Hippocampal formation (tissue), 2 donors: ENCODE measurements around the gene AGR3.
A peak's percentile ranks its signal among the peaks of the same experiment; 100 is the strongest.

Source experiments
- DNase-seq, 2 donors: peaks; one replicate each; lab custom pipeline; 2025; lab: John Stamatoyannopoulos, UW

Gene AGR3

DNA sequence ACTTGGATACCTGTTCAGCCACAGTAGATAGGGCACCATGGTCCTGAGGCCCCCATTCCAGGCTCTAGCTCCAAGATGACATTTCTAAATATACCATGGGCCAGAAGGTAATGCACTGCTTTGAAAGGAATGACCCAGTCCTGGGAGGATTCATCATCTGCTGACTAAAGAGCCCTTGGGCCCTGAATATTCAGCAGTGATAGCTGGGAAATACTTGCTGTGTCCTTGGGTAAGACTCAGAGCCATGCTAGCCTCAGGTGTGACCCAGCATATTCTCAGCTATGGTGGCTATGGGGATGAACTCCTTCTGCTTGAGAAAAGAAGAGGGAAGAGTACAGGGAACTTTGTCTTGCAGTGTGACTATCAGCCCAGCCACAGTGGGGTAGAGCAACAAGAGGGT, 55.7 kb downstream of the AGR3 start:
- no peak for DNase-seq

DNA sequence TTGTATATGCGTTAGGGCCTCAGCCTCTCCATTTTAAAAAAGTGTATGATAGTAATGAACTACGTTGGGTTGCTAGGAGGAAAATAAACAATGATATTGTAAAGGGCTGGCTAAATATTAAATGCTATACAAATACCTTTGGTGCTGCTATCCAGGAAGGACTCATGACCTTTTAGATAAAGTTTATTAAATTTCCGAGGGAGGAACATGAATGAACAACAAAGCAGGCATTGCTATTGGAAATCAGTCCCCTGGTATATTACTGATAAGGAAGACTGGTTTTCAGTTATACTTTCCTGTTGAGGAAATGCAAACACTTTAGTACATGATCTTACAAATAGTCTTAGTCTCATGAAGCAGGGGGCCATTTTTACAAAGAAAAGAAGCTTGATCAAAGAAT, 59.8 kb downstream of the AGR3 start:
- no peak for DNase-seq

DNA sequence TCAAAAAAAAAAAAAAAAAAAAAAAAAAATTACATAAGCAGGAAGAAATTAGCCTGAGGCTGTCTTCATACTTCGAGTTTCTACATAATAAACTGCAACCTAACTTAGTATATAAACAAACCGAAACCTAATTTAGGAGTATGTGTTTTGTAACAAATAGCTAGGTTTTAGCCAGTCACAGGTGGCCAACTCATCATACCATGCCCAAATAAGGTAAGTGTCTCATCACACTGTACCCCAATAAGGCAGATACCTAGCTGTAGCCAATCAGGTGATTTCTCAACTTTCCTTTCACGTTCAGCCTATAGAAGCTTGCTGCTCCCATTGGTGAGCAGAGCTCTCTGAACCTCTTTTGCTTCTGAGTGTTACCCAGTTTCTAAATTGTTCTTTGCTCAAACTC, 63.1 kb downstream of the AGR3 start:
- no peak for DNase-seq

DNA sequence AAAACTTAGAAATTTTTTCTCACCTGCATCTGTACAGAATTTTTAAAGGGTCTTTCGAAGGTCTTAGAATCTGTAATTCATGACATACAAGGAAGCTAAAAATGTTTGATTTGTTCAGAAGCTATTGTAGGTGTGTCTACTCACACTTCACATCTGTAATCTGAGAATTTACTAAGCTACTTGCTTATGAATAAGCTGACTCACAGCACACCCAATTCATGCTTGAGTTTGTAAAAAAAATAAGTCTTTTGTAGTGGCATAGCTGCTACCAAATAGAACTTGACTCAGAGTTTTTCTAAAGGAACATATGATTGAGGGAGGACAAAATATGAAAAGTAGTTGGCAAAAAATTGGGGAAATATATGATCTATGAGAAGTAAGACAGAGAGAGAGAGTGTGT, 64.2 kb downstream of the AGR3 start:
- DNase-seq, result no peak

DNA sequence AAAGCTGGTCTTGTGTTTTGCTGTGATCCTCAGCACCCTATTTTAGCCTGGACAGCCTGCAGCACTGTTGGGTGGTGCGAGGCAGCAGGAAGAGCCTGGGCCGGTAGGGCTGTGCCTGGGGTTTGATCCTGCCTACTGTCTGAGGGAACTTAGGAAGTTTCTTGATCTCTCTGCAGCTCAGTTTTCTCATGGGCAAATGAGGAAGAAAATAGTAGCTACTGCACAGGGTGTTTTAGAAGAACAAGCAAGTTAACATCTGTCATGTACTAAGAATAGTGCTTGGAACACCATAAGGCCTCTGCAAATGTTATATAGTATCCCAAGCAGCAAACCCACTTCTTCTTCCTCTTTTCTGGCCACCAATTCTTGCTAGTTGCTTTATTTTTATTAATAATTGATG, 65.0 kb downstream of the AGR3 start:
- DNase-seq, result peak in 1 of 2 donors; percentile 62

DNA sequence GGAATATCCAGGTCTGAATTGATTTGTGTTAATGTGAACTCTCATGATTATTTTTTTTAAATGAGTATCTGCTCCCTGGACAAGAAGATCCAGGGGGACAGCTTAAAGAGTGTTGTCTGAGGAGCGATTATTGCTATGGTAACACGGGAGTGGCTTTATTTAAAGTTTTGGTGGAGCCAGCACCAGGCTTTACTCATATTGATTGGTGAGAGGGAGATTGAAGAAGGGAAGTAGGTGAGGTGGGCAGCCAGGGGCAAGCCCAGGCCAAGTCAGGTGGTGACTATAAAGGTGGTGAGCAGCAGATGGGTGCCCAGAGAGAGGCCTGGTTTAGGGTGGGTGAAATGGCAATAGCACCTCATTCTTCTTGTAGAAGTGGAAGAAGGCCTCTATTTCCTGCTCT, 66.8 kb downstream of the AGR3 start:
- no peak for DNase-seq

DNA sequence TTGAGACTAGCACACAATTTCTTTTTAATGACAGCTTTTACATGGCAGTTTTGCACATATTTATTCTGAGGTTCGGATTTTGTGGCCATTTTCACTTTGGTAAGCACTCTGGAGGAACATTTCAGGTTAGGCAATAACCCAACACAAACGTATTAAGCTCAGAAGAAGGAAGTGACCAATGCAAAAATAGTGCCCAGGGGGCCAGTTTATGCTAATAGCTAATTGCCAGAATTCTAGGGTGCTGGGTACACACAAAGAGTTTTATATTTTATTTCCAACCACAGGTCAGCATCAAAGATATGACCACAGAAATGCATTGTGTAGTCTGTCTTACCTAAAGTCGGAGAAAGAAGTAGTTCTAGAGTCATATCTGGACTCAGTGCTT, 68.6 kb downstream of the AGR3 start:
- no peak for DNase-seq

DNA sequence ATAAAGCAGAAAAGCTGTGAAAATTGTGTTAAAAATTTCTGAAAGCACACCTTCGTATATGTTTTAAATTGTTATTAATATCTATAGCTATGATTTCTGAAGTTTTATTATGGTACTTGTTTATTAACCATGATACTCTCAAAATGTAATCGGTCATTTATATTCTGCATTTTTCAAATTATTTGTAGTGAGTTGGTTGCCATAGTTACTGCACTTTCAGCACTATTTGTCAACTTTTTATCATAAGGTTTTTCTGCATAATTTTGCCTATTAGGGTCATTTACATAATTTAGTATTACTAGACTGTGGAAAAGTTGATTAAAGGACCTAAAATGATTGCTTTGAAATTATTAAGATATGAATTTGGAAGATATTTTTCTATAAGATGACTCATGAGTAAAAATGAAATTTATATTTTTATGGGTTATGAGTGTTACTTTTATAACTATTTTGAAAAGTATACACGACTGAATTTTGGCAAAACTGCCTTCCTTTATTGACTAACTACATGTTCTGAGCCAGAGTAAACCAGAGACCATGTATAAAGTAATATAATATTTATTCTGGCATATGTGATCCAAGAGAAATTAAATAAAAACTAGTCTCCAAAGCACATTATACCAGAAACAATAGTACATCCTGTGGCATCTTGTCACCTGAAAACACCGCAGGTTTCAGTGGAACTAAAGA, 69.1 kb downstream of the AGR3 start:
- no peak for DNase-seq

DNA sequence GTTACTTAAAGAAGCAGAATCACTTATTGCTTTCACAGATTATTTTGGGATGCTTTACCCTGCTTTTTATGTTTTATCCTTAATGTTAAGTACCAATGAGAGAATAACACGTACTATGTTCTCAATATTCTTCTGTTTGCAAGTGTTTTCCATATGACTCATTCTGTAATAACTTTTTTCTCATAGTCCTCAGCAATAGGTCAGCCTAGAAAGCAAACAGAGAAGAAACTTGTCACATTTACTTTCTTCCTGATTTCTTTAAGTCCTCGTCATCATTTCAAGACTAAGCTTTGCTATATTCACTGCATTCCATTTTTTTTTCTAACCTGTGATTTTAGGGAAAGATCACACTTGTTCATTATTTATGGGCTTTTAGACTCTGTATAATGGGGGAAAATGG, 70.2 kb downstream of the AGR3 start:
- no peak for DNase-seq

DNA sequence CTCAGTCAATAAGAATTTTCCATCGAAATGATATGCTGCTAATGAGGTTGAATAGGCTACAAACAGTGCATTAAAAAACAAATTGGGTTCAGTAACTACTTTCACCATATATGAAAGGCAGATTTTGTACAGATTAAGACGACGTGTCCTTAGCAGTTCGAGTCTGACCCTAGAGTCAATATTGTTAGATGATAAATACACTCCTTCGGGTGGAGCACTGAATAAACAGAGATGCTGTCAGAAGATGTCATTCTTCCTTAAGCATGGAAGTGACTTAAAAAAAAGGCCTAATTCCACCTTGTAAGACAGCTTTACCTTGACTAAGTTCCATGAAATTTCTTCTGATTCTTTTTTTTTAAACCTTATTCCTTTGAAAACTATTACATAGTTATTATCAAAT, 71.2 kb downstream of the AGR3 start:
- DNase-seq, result no peak

DNA sequence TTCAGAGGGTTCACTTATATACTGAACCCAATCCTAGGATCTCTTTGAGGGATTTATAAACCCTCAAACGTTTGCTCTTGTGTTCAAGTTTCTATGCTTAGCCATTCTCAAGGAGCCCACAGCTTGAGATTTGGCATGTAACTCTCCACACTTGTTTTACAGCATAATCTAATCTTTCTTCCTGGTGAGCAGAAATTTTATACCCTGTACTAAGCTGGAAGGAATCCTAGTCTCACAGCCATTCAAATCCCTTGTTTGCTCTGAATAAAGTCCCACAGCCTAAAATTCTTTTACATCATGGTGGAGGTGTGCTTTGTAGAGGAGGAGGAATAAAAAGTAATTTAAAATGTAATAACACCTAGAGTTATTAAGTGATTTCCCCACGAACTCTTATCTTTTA, 71.7 kb downstream of the AGR3 start:
- DNase-seq, result no peak
